OCI-LY7 (cell line): ENCODE results near the gene PGC. TPM values are rescaled to one million over a fixed set of nuclear protein-coding genes. Genes with fewer than 3 reads are reported as not detected.

Experiments used
- BruUV-seq: library from RNA; stranded (reverse); fragments of 400-500 nt; replicated peaks from 2 replicates; lab custom pipeline; 2021; lab: Mats Ljungman, UMichigan
- CTCF ChIA-PET: fragments of 300-600 bp; sonication (Branson Sonifier 250); formaldehyde crosslinking; loops from one replicate; lab custom pipeline; 2022; ENCODE audit warnings: antibody characterized with exemption; ENCODE audit not compliant: unreplicated experiment; lab: Charles Lee
- POLR2A ChIA-PET: fragments of 300-600 bp; sonication (Branson Sonifier 250); formaldehyde crosslinking; loops from one replicate; lab custom pipeline; 2022; ENCODE audit warnings: antibody characterized with exemption; lab: Charles Lee
- DNase-seq: peaks from one replicate; pipeline ENCODE4 v3.0.0-alpha.2; 2015; ENCODE audit warnings: low spot score
- H2AFZ ChIP-seq: fragments of 200-600 bp; sonication (generic), shearing (Covaris generic); 2 replicates; pipeline ENCODE4 v1.6.1; 2014; ENCODE audit warnings: mild to moderate bottlenecking, antibody characterized with exemption, low read length, moderate library complexity
- H3K27ac ChIP-seq: fragments of 200-600 bp; sonication (generic); 2 replicates; pipeline ENCODE4 v1.5.1; 2014; ENCODE audit warnings: mixed run types, low read depth, mild to moderate bottlenecking, moderate library complexity, low read length, inconsistent platforms; ENCODE audit not compliant: poor library complexity, severe bottlenecking
- H3K36me3 ChIP-seq: fragments of 200-600 bp; sonication (generic); 2 replicates; pipeline ENCODE4 v1.6.1; 2014; ENCODE audit warnings: mild to moderate bottlenecking, antibody characterized with exemption, low read length, moderate library complexity, mixed read lengths; ENCODE audit not compliant: insufficient read depth
- H3K4me1 ChIP-seq: fragments of 200-600 bp; sonication (generic); 2 replicates; pipeline ENCODE4 v1.5.1; 2014; ENCODE audit warnings: mild to moderate bottlenecking, low read length; ENCODE audit not compliant: insufficient read depth, poor library complexity, severe bottlenecking
- H3K4me2 ChIP-seq: fragments of 200-600 bp; sonication (generic); 2 replicates; pipeline ENCODE4 v1.6.1; 2014; ENCODE audit warnings: mild to moderate bottlenecking, low read length
- H3K4me3 ChIP-seq: fragments of 200-600 bp; sonication (generic); 2 replicates; pipeline ENCODE4 v1.5.1; 2014; ENCODE audit warnings: mild to moderate bottlenecking, low read depth, low read length; ENCODE audit not compliant: poor library complexity, severe bottlenecking
- H3K79me2 ChIP-seq: fragments of 200-600 bp; sonication (generic); 2 replicates; pipeline ENCODE4 v1.6.1; 2016; ENCODE audit warnings: low read depth, mild to moderate bottlenecking, low read length, moderate library complexity, mixed read lengths; ENCODE audit not compliant: insufficient read depth
- H3K9me2 ChIP-seq: fragments of 200-600 bp; sonication (generic); 2 replicates; pipeline ENCODE4 v1.6.1; 2016; ENCODE audit warnings: mild to moderate bottlenecking, low read length, mixed read lengths; ENCODE audit not compliant: insufficient read depth
- H3K9me3 ChIP-seq: fragments of 200-600 bp; sonication (generic); 2 replicates; pipeline ENCODE4 v1.6.1; 2014; ENCODE audit warnings: mild to moderate bottlenecking, mixed run types, low read length, mixed read lengths
- H4K20me1 ChIP-seq: fragments of 200-600 bp; sonication (generic); 2 replicates; pipeline ENCODE4 v1.6.1; 2014; ENCODE audit warnings: mild to moderate bottlenecking, antibody characterized with exemption, low read length, moderate library complexity, mixed read lengths; ENCODE audit not compliant: insufficient read depth
- EZH2phosphoT487 ChIP-seq: fragments of 200-600 bp; sonication (generic); IDR thresholded peaks from 2 replicates; pipeline ENCODE4 v1.6.1; 2018; ENCODE audit warnings: low read depth, borderline replicate concordance, mild to moderate bottlenecking, mixed run types, antibody characterized with exemption, low read length, moderate library complexity, mixed read lengths
- intact Hi-C: fragments of 100-400 bp; cut with micrococcal nuclease; formaldehyde crosslinking; loops from one replicate; pipeline ENCODE4 v1.10.0; 2022; ENCODE audit not compliant: unreplicated experiment
- total RNA-seq, 2 experiments: library from RNA; depleted of rRNA in 1 of 2; stranded (reverse); fragments of >200 nt in 1 of 2; shearing (Covaris generic) in 1 of 2; gene quantifications; 2 replicates each; pipeline ENCODE4 v1.2.3, GENCODE V29; 2014 to 2022
- TF ChIP-seq, protein P1 (sequence below): fragments of 200-600 bp; sonication (generic); conservative IDR thresholded peaks from 2 replicates; pipeline ENCODE4 v1.5.1; 2014; ENCODE audit warnings: mild to moderate bottlenecking, antibody characterized with exemption, low read length, moderate library complexity, mixed read lengths

Gene PGC
- total RNA-seq, 2 experiments from 2014 or later, result not detected

DNA sequence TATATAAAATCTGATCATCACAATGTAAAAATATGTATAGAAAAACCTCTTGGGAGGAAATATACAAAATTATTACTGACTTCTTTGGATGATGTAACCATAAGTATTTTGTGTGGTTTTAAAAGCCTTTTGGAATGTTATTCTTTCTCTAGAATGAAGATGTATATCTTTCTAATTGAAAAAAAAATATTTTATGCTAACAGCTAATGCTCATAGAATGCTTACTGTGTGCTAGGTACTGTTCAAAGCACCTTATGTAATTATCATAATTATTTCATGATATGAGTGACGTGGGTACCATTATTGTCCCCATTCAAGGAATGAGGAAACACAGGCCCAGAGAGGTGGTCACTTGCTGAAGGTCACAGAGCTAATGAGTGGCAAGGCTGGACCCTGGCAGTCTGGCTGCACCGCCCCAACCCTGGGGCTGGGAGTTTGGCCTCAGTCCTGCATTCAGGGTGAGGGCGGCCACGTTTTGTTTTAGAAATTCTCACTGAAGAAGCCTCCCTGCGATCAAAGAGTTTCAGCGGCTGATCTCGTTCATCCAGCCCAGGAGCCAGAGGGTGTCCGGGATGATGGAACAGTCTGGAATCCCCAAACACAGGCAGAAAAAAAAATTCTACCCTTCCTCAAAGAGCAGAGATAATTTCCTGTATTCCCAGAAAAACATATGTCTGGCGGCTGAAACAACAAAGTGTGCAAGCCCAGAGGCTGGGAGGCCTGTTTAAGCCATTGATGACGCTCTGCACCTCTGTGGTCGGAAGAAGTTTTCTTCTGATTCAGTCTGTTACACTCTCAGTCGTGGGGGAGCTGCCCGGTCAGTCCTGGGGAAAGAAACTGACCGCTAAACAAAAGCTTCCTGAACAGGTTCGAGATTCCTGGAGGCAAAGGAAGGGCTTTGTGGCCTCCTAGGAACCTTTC, 49.1 kb downstream of the PGC start:
- BruUV-seq, result no TSS peak
- intact Hi-C loops, result loop anchor here (5.0 kb wide), 1 partner anchor 34 kb away; no protein-coding TSS in a partner anchor
- TF ChIP-seq EZH2phosphoT487, result no peak
- TF ChIP-seq, protein P1, sequence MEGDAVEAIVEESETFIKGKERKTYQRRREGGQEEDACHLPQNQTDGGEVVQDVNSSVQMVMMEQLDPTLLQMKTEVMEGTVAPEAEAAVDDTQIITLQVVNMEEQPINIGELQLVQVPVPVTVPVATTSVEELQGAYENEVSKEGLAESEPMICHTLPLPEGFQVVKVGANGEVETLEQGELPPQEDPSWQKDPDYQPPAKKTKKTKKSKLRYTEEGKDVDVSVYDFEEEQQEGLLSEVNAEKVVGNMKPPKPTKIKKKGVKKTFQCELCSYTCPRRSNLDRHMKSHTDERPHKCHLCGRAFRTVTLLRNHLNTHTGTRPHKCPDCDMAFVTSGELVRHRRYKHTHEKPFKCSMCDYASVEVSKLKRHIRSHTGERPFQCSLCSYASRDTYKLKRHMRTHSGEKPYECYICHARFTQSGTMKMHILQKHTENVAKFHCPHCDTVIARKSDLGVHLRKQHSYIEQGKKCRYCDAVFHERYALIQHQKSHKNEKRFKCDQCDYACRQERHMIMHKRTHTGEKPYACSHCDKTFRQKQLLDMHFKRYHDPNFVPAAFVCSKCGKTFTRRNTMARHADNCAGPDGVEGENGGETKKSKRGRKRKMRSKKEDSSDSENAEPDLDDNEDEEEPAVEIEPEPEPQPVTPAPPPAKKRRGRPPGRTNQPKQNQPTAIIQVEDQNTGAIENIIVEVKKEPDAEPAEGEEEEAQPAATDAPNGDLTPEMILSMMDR, result no peak
- no peaks in the 10 kb centered on the region; the same call in 1 of the 2 replicates for H4K20me1 ChIP-seq
- ChIA-PET POLR2A (no interaction called here), CTCF (no interaction called here)
- no peak overlapping the region for H3K4me2 ChIP-seq
- H3K4me3 ChIP-seq, result no peak overlapping the region
- no peak for DNase-seq
- H3K36me3 ChIP-seq, result peaks cover 44% of the 10 kb centered on the region; the same call in 1 of the 2 replicates
- peaks cover 13% of the 10 kb centered on the region for H3K4me1 ChIP-seq
- no peaks in the 10 kb centered on the region for H3K9me3 ChIP-seq
- peaks cover under 1% of the 10 kb centered on the region; the same call in 1 of the 2 replicates for H3K79me2 ChIP-seq
- no peaks in the 10 kb centered on the region for H3K9me2 ChIP-seq
- no peak overlapping the region for H2AFZ ChIP-seq
- no peak overlapping the region for H3K27ac ChIP-seq

- DNase-seq, result no peak
- POLR2A ChIA-PET, result no interaction called here
- BruUV-seq, result no TSS peak
- Histone ChIP-seq H4K20me1 (no peaks in the 10 kb centered on the region; the same call in 1 of the 2 replicates), H3K9me3 (no peaks in the 10 kb centered on the region), H2AFZ (no peak overlapping the region), H3K4me2 (no peak overlapping the region), H3K4me3 (no peak overlapping the region), H3K9me2 (no peaks in the 10 kb centered on the region), H3K27ac (no peak overlapping the region), H3K4me1 (no peaks in the 10 kb centered on the region), H3K79me2 (no peaks in the 10 kb centered on the region), H3K36me3 (peaks cover 37% of the 10 kb centered on the region; the same call in 1 of the 2 replicates)
- no peak for TF ChIP-seq EZH2phosphoT487
- TF ChIP-seq, protein P1, result no peak
- intact Hi-C loops, result loop anchor here (5.0 kb wide), 1 partner anchor 36 kb away; no protein-coding TSS in a partner anchor
- CTCF ChIA-PET, result no interaction called here
Measured at GRCh38 chr6:41696788-41697187, 50.4 kb downstream of the PGC start.
